H1 (cell line): ENCODE results near the gene NETO2. TPM values are rescaled to one million over a fixed set of nuclear protein-coding genes. Genes with fewer than 3 reads are reported as not detected.

ENCODE experiments used
- CTCF ChIA-PET: fragments of 300-600 bp; sonication (Branson Sonifier 250); formaldehyde crosslinking; loops from one replicate; lab custom pipeline; 2021; ENCODE audit not compliant: partially characterized antibody; lab: Charles Lee
- POLR2A ChIA-PET: fragments of 300-600 bp; sonication (Branson Sonifier 250); formaldehyde crosslinking; loops from one replicate; lab custom pipeline; 2021; ENCODE audit warnings: inconsistent platforms; ENCODE audit not compliant: partially characterized antibody; lab: Charles Lee
- DNase-seq, 2 experiments: peaks; one replicate each; pipeline versions ENCODE4 v3.0.0 to v3.0.0-alpha.2; 2010 to 2022; ENCODE audit warnings: low spot score in 2 of 2, low read depth in 1 of 2, mixed read lengths in 1 of 2
- FAIRE-seq: peaks from 2 replicates; lab custom pipeline; 2011; peaks lifted over from hg19 to GRCh38; lab: Jason Lieb, UNC
- H2AFZ ChIP-seq: 2 replicates; pipeline ENCODE4 v1.8.1; 2012; ENCODE audit warnings: low read length, inconsistent platforms
- H2AK5ac ChIP-seq: 2 replicates; pipeline ENCODE4 v1.6.1; 2013; ENCODE audit warnings: low read depth, low read length
- H2BK120ac ChIP-seq: replicated peaks from 2 replicates; pipeline ENCODE3; 2013; ENCODE audit warnings: low read depth, low read length, inconsistent platforms
- H2BK12ac ChIP-seq: 2 replicates; pipeline ENCODE4 v1.6.1; 2013; ENCODE audit warnings: low read depth, low read length
- H2BK15ac ChIP-seq: 2 replicates; pipeline ENCODE4 v1.6.1; 2013; ENCODE audit warnings: low read length
- H2BK20ac ChIP-seq: 2 replicates; pipeline ENCODE4 v1.6.1; 2013; ENCODE audit warnings: low read length
- H2BK5ac ChIP-seq: 2 replicates; pipeline ENCODE4 v1.6.1; 2013; ENCODE audit warnings: low read depth, low read length
- H3K14ac ChIP-seq: 2 replicates; pipeline ENCODE4 v1.6.1; 2013; ENCODE audit warnings: inconsistent platforms; ENCODE audit not compliant: insufficient read length
- H3K18ac ChIP-seq: 2 replicates; pipeline ENCODE4 v1.6.1; 2013; ENCODE audit warnings: low read length; ENCODE audit errors: extremely low read depth
- H3K23ac ChIP-seq: 2 replicates; pipeline ENCODE4 v1.6.1; 2013; ENCODE audit warnings: inconsistent platforms; ENCODE audit not compliant: insufficient read length
- H3K23me2 ChIP-seq: 2 replicates; pipeline ENCODE4 v1.6.1; 2013; ENCODE audit warnings: low read depth, low read length
- H3K27ac ChIP-seq: 2 replicates; pipeline ENCODE4 v1.6.1; 2011; ENCODE audit warnings: low read depth, low read length, inconsistent platforms
- H3K27me3 ChIP-seq, 4 experiments: replicated peaks in 1 of 4; 1 replicate in 1 of 4; 2 replicates in 3 of 4; pipeline versions ENCODE4 v1.6.1 to v1.8.1; 2011 to 2013; ENCODE audit warnings: low read length in 3 of 4, mild to moderate bottlenecking in 3 of 4, inconsistent platforms in 2 of 4, mixed read lengths in 2 of 4, moderate library complexity in 1 of 4; ENCODE audit not compliant: control insufficient read depth in 3 of 4, insufficient read depth in 3 of 4; ENCODE audit errors: extremely low read depth in 1 of 4
- H3K36me3 ChIP-seq, 4 experiments: 2 replicates each; pipeline versions ENCODE4 v1.6.1 to v1.8.1; 2011 to 2013; ENCODE audit warnings: mild to moderate bottlenecking in 4 of 4, low read length in 3 of 4, moderate library complexity in 2 of 4, control low read depth in 1 of 4, inconsistent platforms in 1 of 4; ENCODE audit not compliant: insufficient read depth in 4 of 4, control insufficient read depth in 2 of 4
- H3K4ac ChIP-seq: replicated peaks from 2 replicates; pipeline ENCODE3; 2013; ENCODE audit warnings: low read length, low read depth, mixed read lengths, inconsistent platforms; ENCODE audit not compliant: insufficient read length
- H3K4me1 ChIP-seq, 4 experiments: replicated peaks in 1 of 4; 1 replicate in 1 of 4; 2 replicates in 3 of 4; pipeline versions ENCODE4 v1.6.1 to v1.8.1; 2011 to 2013; ENCODE audit warnings: low read length in 3 of 4, inconsistent platforms in 2 of 4, mixed read lengths in 1 of 4; ENCODE audit not compliant: insufficient read depth in 4 of 4, control insufficient read depth in 3 of 4
- H3K4me2 ChIP-seq, 2 experiments: 2 replicates each; pipeline versions ENCODE4 v1.6.1 to v1.8.1; 2011 to 2013; ENCODE audit warnings: low read depth in 2 of 2, low read length in 2 of 2, control low read depth in 1 of 2, inconsistent platforms in 1 of 2, mild to moderate bottlenecking in 1 of 2; ENCODE audit not compliant: insufficient read depth in 1 of 2
- H3K4me3 ChIP-seq, 4 experiments: fragments of 200-600, 300-600 bp in 1 of 4; sonication (generic), shearing (Covaris generic), sonication (Bioruptor Twin) in 1 of 4; 2 replicates each; pipeline versions ENCODE4 v1.5.1 to v1.8.1; 2011 to 2016; ENCODE audit warnings: low read length in 4 of 4, low read depth in 3 of 4, control low read depth in 2 of 4, inconsistent platforms in 2 of 4, mild to moderate bottlenecking in 2 of 4, mixed read lengths in 1 of 4, moderate library complexity in 1 of 4; ENCODE audit not compliant: insufficient read depth in 2 of 4; ENCODE audit errors: extremely low read depth in 1 of 4
- H3K56ac ChIP-seq: replicated peaks from 2 replicates; pipeline ENCODE3; 2013; ENCODE audit warnings: low read depth, mild to moderate bottlenecking, mixed read lengths, low read length, inconsistent platforms; ENCODE audit not compliant: insufficient read length
- H3K79me1 ChIP-seq: 2 replicates; pipeline ENCODE4 v1.6.1; 2013; ENCODE audit warnings: low read depth, low read length, control low read depth
- H3K79me2 ChIP-seq, 2 experiments: 2 replicates each; pipeline versions ENCODE4 v1.6.1 to v1.8.1; 2012 to 2013; ENCODE audit warnings: low read length in 2 of 2, mild to moderate bottlenecking in 2 of 2, inconsistent platforms in 1 of 2; ENCODE audit not compliant: insufficient read depth in 2 of 2, control insufficient read depth in 1 of 2
- H3K9ac ChIP-seq, 4 experiments: replicated peaks in 1 of 4; 1 replicate in 1 of 4; 2 replicates in 3 of 4; pipeline versions ENCODE4 v1.6.1 to v1.8.1; 2011 to 2013; ENCODE audit warnings: low read depth in 3 of 4, low read length in 3 of 4, control low read depth in 2 of 4, mild to moderate bottlenecking in 2 of 4, moderate library complexity in 2 of 4, inconsistent platforms in 1 of 4; ENCODE audit errors: extremely low read depth in 1 of 4
- H3K9me3 ChIP-seq, 2 experiments: 2 replicates each; pipeline versions ENCODE4 v1.6.1 to v1.8.1; 2012 to 2013; ENCODE audit warnings: mild to moderate bottlenecking in 2 of 2, moderate library complexity in 2 of 2, control low read depth in 1 of 2, inconsistent platforms in 1 of 2, low read depth in 1 of 2, low read length in 1 of 2, mixed read lengths in 1 of 2; ENCODE audit not compliant: insufficient read depth in 2 of 2
- H4K20me1 ChIP-seq, 2 experiments: replicated peaks in 1 of 2; 2 replicates each; pipeline versions ENCODE3 to v1.8.1; 2011 to 2013; ENCODE audit warnings: inconsistent platforms in 2 of 2, low read length in 2 of 2, mild to moderate bottlenecking in 1 of 2; ENCODE audit not compliant: insufficient read depth in 2 of 2, control insufficient read depth in 1 of 2
- H4K5ac ChIP-seq: 2 replicates; pipeline ENCODE4 v1.6.1; 2013; ENCODE audit warnings: low read length, low read depth, mixed read lengths, inconsistent platforms; ENCODE audit not compliant: insufficient read length
- H4K8ac ChIP-seq: 2 replicates; pipeline ENCODE4 v1.8.0; 2013; ENCODE audit warnings: mild to moderate bottlenecking, moderate library complexity, low read length, inconsistent platforms; ENCODE audit not compliant: insufficient read depth; ENCODE audit errors: extremely low read depth
- H4K91ac ChIP-seq: replicated peaks from 2 replicates; pipeline ENCODE3; 2013; ENCODE audit warnings: low read length, mixed read lengths, inconsistent platforms; ENCODE audit not compliant: insufficient read length
- ATF2 ChIP-seq: IDR thresholded peaks from 2 replicates; pipeline ENCODE4 v1.6.1; 2012; ENCODE audit warnings: low read length, inconsistent platforms
- ATF3 ChIP-seq: IDR thresholded peaks from 2 replicates; pipeline ENCODE4 v1.6.1; 2011; ENCODE audit warnings: low read depth, mild to moderate bottlenecking, low read length; ENCODE audit not compliant: insufficient read depth
- CTCF ChIP-seq, 3 experiments: IDR thresholded peaks; 1 replicate in 2 of 3; 2 replicates in 1 of 3; pipeline versions ENCODE4 v1.5.1 to v1.6.1; 2011; ENCODE audit warnings: low read length in 3 of 3, mild to moderate bottlenecking in 3 of 3, inconsistent platforms in 2 of 3, low read depth in 1 of 3, moderate library complexity in 1 of 3; ENCODE audit not compliant: insufficient read depth in 1 of 3; ENCODE audit errors: control extremely low read depth in 1 of 3
- FOSL1 ChIP-seq: IDR thresholded peaks from 2 replicates; pipeline ENCODE4 v1.6.1; 2011; ENCODE audit warnings: mild to moderate bottlenecking, low read depth, low read length, moderate library complexity; ENCODE audit not compliant: insufficient read depth
- MAX ChIP-seq: IDR thresholded peaks from 2 replicates; pipeline ENCODE4 v1.6.1; 2012; ENCODE audit warnings: inconsistent platforms
- PHF8 ChIP-seq: fragments of 200-600 bp; sonication (generic); conservative IDR thresholded peaks from 2 replicates; pipeline ENCODE4 v1.7.1; 2012; ENCODE audit warnings: low read depth, mild to moderate bottlenecking, inconsistent platforms, low read length, moderate library complexity
- POU5F1 ChIP-seq: IDR thresholded peaks from 2 replicates; pipeline ENCODE4 v1.6.1; 2011; ENCODE audit warnings: low read depth, mild to moderate bottlenecking, low read length, moderate library complexity
- SIRT6 ChIP-seq: IDR thresholded peaks from one replicate; pipeline ENCODE4 v1.7.1; 2012; ENCODE audit warnings: low read length, inconsistent platforms
- SP4 ChIP-seq: IDR thresholded peaks from 2 replicates; pipeline ENCODE4 v1.6.1; 2012; ENCODE audit warnings: low read length, inconsistent platforms
- WGBS, 2 experiments: shearing (Covaris generic) in 1 of 2; methylation state at CpG; one replicate each; pipeline versions ENCODE4 v1.1.6 to v1.1.7; 2013 to 2015; ENCODE audit warnings: low lambda C conversion rate in 2 of 2, mixed read lengths in 2 of 2, inconsistent platforms in 1 of 2, low coverage in 1 of 2, missing lambda C conversion rate in 1 of 2; ENCODE audit not compliant: insufficient replicate concordance in 2 of 2, insufficient coverage in 1 of 2, insufficient read length in 1 of 2; ENCODE audit errors: extremely low coverage in 1 of 2, missing lambda C conversion rate in 1 of 2; 5-methylcytosine and 5-hydroxymethylcytosine counted together
- polyA plus RNA-seq, 7 experiments: library from polyadenylated mRNA; depleted of rRNA in 3 of 7; stranded (reverse) in 5 of 7; unstranded in 2 of 7; fragments of >200 nt in 5 of 7; fragments of 200-250 nt in 2 of 7; gene quantifications; 1 replicate in 5 of 7; 2 replicates in 1 of 7; 4 replicates in 1 of 7; pipeline versions ENCODE4 v1.2.1 to v1.2.3, GENCODE V29; 2011 to 2013; ENCODE audit warnings: missing spikeins in 2 of 7, mixed read lengths in 2 of 7
- total RNA-seq: library from RNA; stranded (reverse); fragmentation: NEBNext Ultra II Directional; extraction: Animal tissue kit (Norgen Biotek cat#: 25700); gene quantifications from 2 replicates; pipeline ENCODE4 v1.2.1, GENCODE V29; 2021

Gene NETO2
- total and polyA plus RNA-seq, 2 of the 8 experiments (the other 6 are each of a cell fraction or from before 2014, with no cell fraction given), result 9.4 to 12.5 TPM

GRCh38 chr16:47150067-47150466, 6.3 kb upstream of the NETO2 start:
- no peak overlapping the region for H3K18ac ChIP-seq
- no peak overlapping the region for H3K4me3 ChIP-seq
- H4K5ac ChIP-seq, result no peak overlapping the region
- H3K56ac ChIP-seq, result no peak overlapping the region
- no peak overlapping the region for H2BK20ac ChIP-seq
- H3K4ac ChIP-seq, result no peak overlapping the region
- no peaks in the 10 kb centered on the region for H3K79me2 ChIP-seq
- no peak overlapping the region for H3K27ac ChIP-seq
- H3K9me3 ChIP-seq, result peaks cover 12 to 13% of the 10 kb centered on the region in 2 experiments; a peak in 3 of 4 replicates
- no peak overlapping the region for H2BK120ac ChIP-seq
- ChIA-PET POLR2A (no interaction called here), CTCF (interaction anchor here (0.6 to 2.6 kb wide), 3 partner anchors 12 to 1015 kb away, joined by 3 to 8 read pairs (median 3); no protein-coding TSS in a partner anchor)
- H3K36me3 ChIP-seq, result peaks cover 0 to 2% (median 0%) of the 10 kb centered on the region in 4 experiments; a peak in 2 of 8 replicates
- H2AK5ac ChIP-seq, result no peak overlapping the region
- no peak overlapping the region for H2AFZ ChIP-seq
- no peaks in the 10 kb centered on the region for H3K79me1 ChIP-seq
- no peak overlapping the region for H3K9ac ChIP-seq
- no peak overlapping the region for H3K4me2 ChIP-seq
- H3K14ac ChIP-seq, result no peak overlapping the region
- FAIRE-seq (no peak), DNase-seq (no peak)
- H4K91ac ChIP-seq, result no peak overlapping the region
- peaks cover 0 to 9% (median 3%) of the 10 kb centered on the region in 4 experiments; a peak in 6 of 7 replicates for H3K27me3 ChIP-seq
- H2BK12ac ChIP-seq, result no peak overlapping the region
- no peak overlapping the region for H3K23ac ChIP-seq
- no peaks in the 10 kb centered on the region for H3K4me1 ChIP-seq
- no peak overlapping the region for H2BK15ac ChIP-seq
- no peak overlapping the region for H4K8ac ChIP-seq
- no peaks in the 10 kb centered on the region for H3K23me2 ChIP-seq
- 89% methylated on average over 3 of the region's 3 CpGs; no CpG with 5 or more reads in 1 of the 2 experiments for WGBS, 2 experiments
- H4K20me1 ChIP-seq, result peaks cover 0 to 2% of the 10 kb centered on the region in 2 experiments
- no peak overlapping the region for H2BK5ac ChIP-seq
- TF ChIP-seq ATF2 (no peak), FOSL1 (no peak), PHF8 (no peak), POU5F1 (no peak), MAX (no peak), ATF3 (no peak), CTCF (IDR thresholded peaks at IDR 0.05; ENCODE audit: control extremely low read depth in 1 of 3, insufficient read depth in 1 of 3, low read depth in 1 of 3, low read length in 3 of 3) (no peak), SP4 (no peak), SIRT6 (no peak)
